NT2/D1 (cell line): ENCODE measurements around the gene CLEC2L.

Experiments
- DNase-seq: peaks from one replicate; pipeline ENCODE4 v3.0.0-alpha.2; 2011; ENCODE audit warnings: low read depth, low spot score
- H3K27me3 ChIP-seq: 2 replicates; pipeline ENCODE4 v1.6.0; 2011; ENCODE audit warnings: mild to moderate bottlenecking; ENCODE audit not compliant: insufficient read length, insufficient read depth
- H3K36me3 ChIP-seq: 2 replicates; pipeline ENCODE4 v1.6.1; 2011; ENCODE audit warnings: mild to moderate bottlenecking, low read length, mixed read lengths; ENCODE audit not compliant: insufficient read depth, insufficient read length
- H3K4me1 ChIP-seq: 2 replicates; pipeline ENCODE4 v1.5.1; 2011; ENCODE audit not compliant: insufficient read depth, insufficient read length
- H3K4me3 ChIP-seq: 2 replicates; pipeline ENCODE4 v1.5.1; 2011; ENCODE audit warnings: low read depth; ENCODE audit not compliant: insufficient read length
- H3K9ac ChIP-seq: 2 replicates; pipeline ENCODE4 v1.6.0; 2011; ENCODE audit warnings: low read depth; ENCODE audit not compliant: insufficient read length
- H3K9me3 ChIP-seq: 2 replicates; pipeline ENCODE4 v1.5.1; 2011; ENCODE audit warnings: mild to moderate bottlenecking, low read length; ENCODE audit not compliant: insufficient read depth
- SUZ12 ChIP-seq: IDR thresholded peaks from 2 replicates; pipeline ENCODE4 v1.6.1; 2011; ENCODE audit not compliant: insufficient read length, insufficient read depth; ENCODE audit errors: extremely low read depth
- YY1 ChIP-seq: IDR thresholded peaks from 2 replicates; pipeline ENCODE4 v1.6.1; 2011; ENCODE audit not compliant: insufficient read length, insufficient read depth
- ZNF274 ChIP-seq: IDR thresholded peaks from 2 replicates; pipeline ENCODE4 v1.6.1; 2011; ENCODE audit warnings: mild to moderate bottlenecking, low read depth, low read length

Gene CLEC2L

DNA sequence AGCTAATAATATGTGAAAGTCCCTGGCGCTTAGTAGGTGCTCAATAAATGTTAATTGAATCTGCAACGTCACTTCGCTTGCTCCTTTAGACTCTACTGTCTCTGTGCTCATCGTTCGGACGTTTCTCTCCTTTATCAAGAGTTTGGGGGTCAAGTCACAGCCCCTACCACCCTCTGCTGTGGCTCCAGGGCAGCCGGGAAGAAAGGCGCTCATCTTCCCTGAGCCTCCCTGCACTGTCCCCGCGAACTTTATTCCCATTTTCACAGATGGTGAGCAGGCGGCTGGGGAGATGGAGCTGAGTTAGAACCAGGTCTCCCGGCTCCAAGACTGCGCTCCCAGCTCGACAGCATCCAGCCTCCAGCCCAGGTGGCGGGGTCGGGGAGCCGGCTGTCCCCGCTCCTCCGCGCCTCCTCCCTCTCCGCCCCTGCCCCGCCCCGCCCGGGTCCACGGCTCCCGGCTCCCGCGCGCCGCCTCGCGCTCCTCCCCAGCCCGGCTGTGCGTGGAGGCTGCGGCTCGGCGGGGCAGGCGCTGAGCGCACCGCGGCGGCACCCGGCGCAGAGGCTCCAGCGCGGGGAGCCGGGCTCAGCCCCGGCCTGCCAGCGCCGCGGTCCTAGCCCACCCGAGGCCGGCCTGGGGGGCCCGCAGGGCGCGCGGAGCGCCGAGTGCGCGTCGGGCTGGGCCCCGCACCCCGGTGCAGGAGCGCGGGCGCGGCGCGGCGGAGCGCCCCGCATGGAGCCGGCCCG is at the start of gene CLEC2L:
TSS of gene CLEC2L (plus strand) at position 487 of the 743 bp plus-strand sequence. CDS start at position 730, 243 bp downstream.
- no peak for DNase-seq
- H3K9me3 ChIP-seq, result no peaks in the 10 kb centered on the region
- H3K9ac ChIP-seq, result peak within 1 kb of the TSS; percentile 61
- TF ChIP-seq SUZ12 (peak; percentile 83), ZNF274 (no peak), YY1 (no peak)
- peaks cover 2% of the 10 kb centered on the region for H3K4me1 ChIP-seq
- H3K36me3 ChIP-seq, result no peaks in the 10 kb centered on the region
- H3K4me3 ChIP-seq, result peak within 1 kb of the TSS; percentile 47
- H3K27me3 ChIP-seq, result peaks cover 44% of the 10 kb centered on the region

DNA sequence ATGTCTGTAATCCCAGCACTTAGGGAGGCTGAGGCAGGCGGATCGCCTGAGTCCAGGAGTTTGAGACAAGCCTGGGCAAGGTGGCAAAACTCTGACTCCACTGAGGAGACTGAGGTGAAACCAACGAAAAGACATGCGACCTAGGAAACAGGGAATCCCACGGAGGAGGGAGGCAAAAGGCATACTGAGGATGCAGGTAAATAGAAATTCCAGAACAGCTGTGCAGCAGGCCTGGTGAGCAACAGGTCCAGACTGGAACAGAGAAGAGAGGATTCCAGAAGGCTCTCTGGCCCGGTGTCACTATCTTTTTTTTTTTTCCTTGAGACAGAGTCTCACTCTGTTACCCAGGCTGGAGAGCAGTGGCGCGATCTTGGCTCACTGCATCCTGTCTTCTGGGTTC is 47.3 kb upstream of the CLEC2L start:
- Histone ChIP-seq H3K27me3 (no peaks in the 10 kb centered on the region), H3K36me3 (peaks cover 49% of the 10 kb centered on the region), H3K9ac (no peak overlapping the region), H3K4me3 (no peak overlapping the region), H3K9me3 (no peaks in the 10 kb centered on the region), H3K4me1 (no peaks in the 10 kb centered on the region)
- DNase-seq, result no peak
- TF ChIP-seq YY1, result no peak
- no peak for TF ChIP-seq SUZ12
- TF ChIP-seq ZNF274, result no peak

DNA sequence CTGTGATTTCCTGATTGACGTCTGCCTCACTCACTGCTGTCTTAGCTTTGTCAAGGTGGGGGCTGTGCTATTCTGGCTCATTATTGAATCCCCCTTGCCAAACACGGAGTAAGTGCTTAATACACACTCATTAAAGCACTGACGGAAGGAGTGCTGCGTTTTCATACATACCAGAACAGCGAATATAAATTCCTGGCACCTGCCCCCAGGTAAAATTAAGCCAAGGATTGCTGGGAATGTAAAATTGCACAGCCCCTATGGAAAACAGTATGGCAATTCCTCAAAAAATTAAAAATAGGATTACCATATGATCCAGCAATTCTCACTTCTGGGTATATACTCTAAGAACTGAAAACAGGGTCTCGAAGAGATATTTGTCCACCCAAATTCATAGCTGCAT is 46.6 kb upstream of the CLEC2L start:
- Histone ChIP-seq H3K27me3 (no peaks in the 10 kb centered on the region), H3K36me3 (peaks cover 45% of the 10 kb centered on the region), H3K4me3 (no peak overlapping the region), H3K9ac (no peak overlapping the region), H3K4me1 (peaks cover under 1% of the 10 kb centered on the region), H3K9me3 (no peaks in the 10 kb centered on the region)
- TF ChIP-seq SUZ12 (no peak), YY1 (no peak)
- no peak for DNase-seq

DNA sequence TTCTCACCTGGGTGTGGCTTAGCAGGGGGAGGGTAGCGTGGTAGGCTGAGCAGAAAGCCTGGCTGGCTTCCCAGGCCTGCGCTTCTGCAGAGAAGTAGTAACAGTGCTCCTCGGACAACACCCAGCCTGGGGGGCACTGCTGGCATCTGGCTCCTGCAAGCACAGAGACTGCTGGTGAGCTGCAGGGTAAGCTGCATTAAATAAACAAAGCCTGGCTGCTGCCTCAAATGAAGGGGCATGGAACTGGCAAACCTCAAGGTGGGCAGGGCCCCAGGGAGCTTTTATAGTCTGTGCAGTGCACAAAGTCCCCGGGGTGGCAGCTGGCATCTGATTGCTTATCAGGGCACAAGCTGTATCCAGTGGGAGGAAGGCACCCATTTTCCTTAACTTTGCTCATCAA is 43.9 kb upstream of the CLEC2L start:
- Histone ChIP-seq H3K9ac (no peak overlapping the region), H3K9me3 (no peaks in the 10 kb centered on the region), H3K27me3 (no peaks in the 10 kb centered on the region), H3K4me1 (peaks cover 2% of the 10 kb centered on the region), H3K4me3 (no peak overlapping the region), H3K36me3 (peaks cover 42% of the 10 kb centered on the region)
- TF ChIP-seq YY1 (no peak), ZNF274 (no peak), SUZ12 (no peak)
- no peak for DNase-seq

DNA sequence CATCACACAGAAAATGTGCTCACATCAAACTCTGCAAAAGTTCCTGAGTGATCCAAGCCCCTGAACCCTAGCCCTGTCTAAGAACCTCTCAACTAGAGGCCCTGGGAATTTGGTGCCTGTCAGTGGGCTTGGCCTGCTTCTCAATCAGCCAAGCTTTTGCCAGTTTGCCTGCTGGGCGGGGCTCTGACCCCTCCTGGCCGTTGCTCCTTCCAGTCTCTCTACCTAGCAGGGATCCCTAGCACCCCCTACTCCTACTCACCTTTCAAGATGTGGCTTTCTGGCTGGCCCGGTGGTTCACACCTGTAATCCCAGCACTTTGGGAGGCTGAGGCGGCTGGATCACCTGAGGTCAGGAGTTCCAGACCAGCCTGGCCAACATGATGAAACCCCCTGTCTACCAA is 42.1 kb upstream of the CLEC2L start:
- no peak for TF ChIP-seq SUZ12
- no peak for TF ChIP-seq YY1
- no peak for TF ChIP-seq ZNF274

DNA sequence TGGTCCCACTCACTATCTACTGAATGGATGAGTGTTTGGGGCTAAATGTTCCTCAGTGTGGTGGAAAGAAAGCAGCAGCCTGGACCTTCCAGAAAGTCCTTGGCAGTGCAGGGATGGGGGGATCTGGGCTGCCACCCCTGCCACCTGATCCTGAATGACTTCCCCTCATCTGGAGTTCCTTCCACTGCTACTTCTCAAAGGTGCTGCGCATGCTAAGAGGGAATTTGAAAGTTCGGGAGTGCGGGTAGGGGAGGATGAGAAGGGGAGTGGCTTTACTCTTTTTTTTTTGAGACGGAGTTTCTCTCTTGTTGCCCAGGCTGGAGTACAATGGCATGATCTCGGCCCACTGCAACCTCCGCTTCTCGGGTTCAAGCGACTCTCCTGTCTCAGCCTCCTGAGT is 41.4 kb upstream of the CLEC2L start:
- no peaks in the 10 kb centered on the region for H3K27me3 ChIP-seq
- peak overlapping the region; percentile 23 for H3K9ac ChIP-seq
- no peak for DNase-seq
- H3K4me3 ChIP-seq, result peak overlapping the region; percentile 74
- no peaks in the 10 kb centered on the region for H3K9me3 ChIP-seq
- no peak for TF ChIP-seq SUZ12
- TF ChIP-seq ZNF274, result no peak
- no peak for TF ChIP-seq YY1
- H3K36me3 ChIP-seq, result peaks cover 22% of the 10 kb centered on the region
- H3K4me1 ChIP-seq, result peaks cover 2% of the 10 kb centered on the region

More for the DNA sequence above, 42.1 kb upstream of the CLEC2L start:
- no peak for DNase-seq
- H3K4me3 ChIP-seq, result no peak overlapping the region
- peaks cover 2% of the 10 kb centered on the region for H3K4me1 ChIP-seq
- peak overlapping the region; percentile 61 for H3K9ac ChIP-seq
- H3K36me3 ChIP-seq, result peaks cover 28% of the 10 kb centered on the region
- no peaks in the 10 kb centered on the region for H3K27me3 ChIP-seq
- no peaks in the 10 kb centered on the region for H3K9me3 ChIP-seq

DNA sequence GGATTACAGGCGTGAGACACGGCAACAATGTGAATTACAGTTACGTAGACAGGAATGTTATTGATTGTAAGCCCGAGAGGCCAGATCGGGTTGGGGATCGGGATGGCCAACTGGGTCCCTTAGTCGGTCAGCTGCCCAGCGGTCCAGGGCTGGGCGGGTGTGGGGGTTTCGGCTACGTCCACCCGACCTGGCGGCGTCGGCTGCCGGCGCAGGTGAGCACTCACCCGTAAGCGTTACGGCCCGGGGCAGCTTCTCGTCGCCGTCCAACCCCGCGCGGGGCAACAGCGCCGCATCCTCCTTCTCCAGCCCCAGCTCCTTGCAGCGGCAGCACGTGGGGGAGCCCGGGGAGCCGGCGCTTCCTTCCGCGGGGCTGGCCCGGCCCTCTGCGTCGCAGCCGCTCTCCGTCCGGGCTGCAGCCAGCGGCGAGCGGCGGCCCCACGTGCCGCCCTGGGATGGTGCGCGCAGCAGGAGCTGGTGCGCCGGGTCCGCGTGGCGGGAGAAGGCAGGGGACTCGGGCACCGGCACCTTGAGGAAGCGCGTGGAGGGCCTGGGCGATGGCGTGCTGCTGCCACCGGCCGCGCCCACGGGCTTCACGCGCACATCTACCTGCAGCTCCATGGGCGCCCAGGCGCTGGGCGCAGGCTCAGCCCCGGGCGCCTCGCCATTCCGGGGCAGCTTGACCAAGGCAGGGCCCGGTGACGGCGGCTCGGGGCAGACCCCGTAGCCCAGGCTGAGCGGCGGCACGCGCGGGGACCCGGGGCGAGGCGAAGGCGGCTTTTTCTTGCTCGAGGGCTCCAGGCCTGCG is 40.6 kb upstream of the CLEC2L start:
- H3K27me3 ChIP-seq, result no peaks in the 10 kb centered on the region
- peak overlapping the region; percentile 92 for H3K9ac ChIP-seq
- H3K4me3 ChIP-seq, result peak overlapping the region; percentile 74
- peaks cover 18% of the 10 kb centered on the region for H3K36me3 ChIP-seq
- H3K4me1 ChIP-seq, result peaks cover 2% of the 10 kb centered on the region
- no peaks in the 10 kb centered on the region for H3K9me3 ChIP-seq
- no peak for DNase-seq
- no peak for TF ChIP-seq SUZ12
